Retinal pigment epithelial cell (primary cell): ENCODE measurements around the gene ITGA4.

ENCODE experiments used
- DNase-seq: peaks from one replicate; pipeline ENCODE4 v3.0.0-alpha.2; 2010; ENCODE audit warnings: low read depth
- H3K4me3 ChIP-seq: 2 replicates; pipeline ENCODE4 v1.5.1; 2011; ENCODE audit warnings: mild to moderate bottlenecking, low read length, control low read depth, moderate library complexity
- TF ChIP-seq, protein P1 (sequence below): conservative IDR thresholded peaks from 2 replicates; pipeline ENCODE4 v1.5.1; 2011; ENCODE audit warnings: low read depth, low read length, control low read depth, inconsistent platforms

ITGA4 gene

DNA sequence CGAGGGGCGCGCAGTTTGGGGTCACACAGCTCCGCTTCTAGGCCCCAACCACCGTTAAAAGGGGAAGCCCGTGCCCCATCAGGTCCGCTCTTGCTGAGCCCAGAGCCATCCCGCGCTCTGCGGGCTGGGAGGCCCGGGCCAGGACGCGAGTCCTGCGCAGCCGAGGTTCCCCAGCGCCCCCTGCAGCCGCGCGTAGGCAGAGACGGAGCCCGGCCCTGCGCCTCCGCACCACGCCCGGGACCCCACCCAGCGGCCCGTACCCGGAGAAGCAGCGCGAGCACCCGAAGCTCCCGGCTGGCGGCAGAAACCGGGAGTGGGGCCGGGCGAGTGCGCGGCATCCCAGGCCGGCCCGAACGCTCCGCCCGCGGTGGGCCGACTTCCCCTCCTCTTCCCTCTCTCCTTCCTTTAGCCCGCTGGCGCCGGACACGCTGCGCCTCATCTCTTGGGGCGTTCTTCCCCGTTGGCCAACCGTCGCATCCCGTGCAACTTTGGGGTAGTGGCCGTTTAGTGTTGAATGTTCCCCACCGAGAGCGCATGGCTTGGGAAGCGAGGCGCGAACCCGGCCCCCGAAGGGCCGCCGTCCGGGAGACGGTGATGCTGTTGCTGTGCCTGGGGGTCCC lies at the start of gene ITGA4:
TSS of gene ITGA4 (plus strand) at position 266 of the 620 bp plus-strand sequence. CDS start at position 535, 269 bp downstream.
- H3K4me3 ChIP-seq, result peak within 1 kb of the TSS; percentile 75
- DNase-seq, result no peak
- TF ChIP-seq, protein P1, sequence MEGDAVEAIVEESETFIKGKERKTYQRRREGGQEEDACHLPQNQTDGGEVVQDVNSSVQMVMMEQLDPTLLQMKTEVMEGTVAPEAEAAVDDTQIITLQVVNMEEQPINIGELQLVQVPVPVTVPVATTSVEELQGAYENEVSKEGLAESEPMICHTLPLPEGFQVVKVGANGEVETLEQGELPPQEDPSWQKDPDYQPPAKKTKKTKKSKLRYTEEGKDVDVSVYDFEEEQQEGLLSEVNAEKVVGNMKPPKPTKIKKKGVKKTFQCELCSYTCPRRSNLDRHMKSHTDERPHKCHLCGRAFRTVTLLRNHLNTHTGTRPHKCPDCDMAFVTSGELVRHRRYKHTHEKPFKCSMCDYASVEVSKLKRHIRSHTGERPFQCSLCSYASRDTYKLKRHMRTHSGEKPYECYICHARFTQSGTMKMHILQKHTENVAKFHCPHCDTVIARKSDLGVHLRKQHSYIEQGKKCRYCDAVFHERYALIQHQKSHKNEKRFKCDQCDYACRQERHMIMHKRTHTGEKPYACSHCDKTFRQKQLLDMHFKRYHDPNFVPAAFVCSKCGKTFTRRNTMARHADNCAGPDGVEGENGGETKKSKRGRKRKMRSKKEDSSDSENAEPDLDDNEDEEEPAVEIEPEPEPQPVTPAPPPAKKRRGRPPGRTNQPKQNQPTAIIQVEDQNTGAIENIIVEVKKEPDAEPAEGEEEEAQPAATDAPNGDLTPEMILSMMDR, result peak; percentile 68

DNA sequence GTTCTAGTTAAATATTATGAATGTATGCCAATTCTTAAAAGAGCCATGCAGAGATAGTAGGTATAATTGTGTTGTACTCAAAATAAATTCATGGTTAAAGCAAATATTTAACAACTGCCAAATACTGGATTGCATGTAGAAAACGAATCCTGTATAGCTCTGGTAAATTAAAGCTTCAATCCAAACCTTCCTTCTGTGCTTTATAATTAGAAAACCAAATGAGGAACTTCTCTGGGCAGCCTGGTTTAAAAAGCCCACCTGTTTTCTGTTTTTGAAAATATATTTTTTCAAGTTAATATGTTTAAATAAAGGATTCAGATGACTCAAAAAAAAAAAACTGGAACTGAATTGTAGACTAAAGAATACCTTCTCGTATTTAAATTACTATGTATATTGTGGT lies 48.3 kb upstream of the ITGA4 start:
- TF ChIP-seq, protein P1, result no peak
- no peak for DNase-seq
- no peak overlapping the region for H3K4me3 ChIP-seq

DNA sequence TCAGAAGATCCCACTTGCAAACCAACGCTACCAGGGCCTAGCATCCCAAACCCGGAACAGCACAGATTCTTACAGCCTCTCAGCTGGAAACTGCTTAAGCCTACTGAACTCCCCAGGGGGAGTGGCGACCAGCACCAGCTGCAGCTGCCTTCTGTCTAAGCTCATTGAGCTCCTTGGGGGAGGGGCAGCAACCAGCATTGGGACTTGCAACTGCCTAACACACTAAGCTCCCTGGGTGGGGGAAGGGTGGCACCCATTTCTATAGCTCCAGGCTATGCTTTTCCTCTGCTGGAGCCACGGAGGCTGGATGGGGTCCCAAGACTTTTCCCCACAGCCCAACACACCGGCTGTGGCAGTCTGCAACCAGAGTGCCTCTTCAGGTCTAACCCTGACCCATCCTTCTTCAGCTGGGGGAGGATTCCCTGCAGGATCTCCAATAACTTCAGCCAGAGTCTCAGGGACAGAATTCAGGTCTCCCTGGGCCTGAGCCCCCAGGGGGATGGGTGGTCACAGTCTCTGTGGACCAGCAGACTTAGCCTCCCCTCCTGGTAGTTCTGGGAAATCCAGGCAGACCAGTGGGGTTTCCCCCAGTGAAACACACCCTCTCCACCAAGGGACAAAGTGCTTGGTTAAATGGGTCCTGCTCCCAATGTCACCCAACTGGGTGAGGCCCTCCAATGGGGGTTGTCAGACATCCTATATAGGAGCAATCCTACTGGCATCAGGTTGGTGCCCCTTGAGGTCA lies 45.9 kb upstream of the ITGA4 start:
- H3K4me3 ChIP-seq, result no peak overlapping the region
- TF ChIP-seq, protein P1, result no peak
- DNase-seq, result peak; percentile 57

DNA sequence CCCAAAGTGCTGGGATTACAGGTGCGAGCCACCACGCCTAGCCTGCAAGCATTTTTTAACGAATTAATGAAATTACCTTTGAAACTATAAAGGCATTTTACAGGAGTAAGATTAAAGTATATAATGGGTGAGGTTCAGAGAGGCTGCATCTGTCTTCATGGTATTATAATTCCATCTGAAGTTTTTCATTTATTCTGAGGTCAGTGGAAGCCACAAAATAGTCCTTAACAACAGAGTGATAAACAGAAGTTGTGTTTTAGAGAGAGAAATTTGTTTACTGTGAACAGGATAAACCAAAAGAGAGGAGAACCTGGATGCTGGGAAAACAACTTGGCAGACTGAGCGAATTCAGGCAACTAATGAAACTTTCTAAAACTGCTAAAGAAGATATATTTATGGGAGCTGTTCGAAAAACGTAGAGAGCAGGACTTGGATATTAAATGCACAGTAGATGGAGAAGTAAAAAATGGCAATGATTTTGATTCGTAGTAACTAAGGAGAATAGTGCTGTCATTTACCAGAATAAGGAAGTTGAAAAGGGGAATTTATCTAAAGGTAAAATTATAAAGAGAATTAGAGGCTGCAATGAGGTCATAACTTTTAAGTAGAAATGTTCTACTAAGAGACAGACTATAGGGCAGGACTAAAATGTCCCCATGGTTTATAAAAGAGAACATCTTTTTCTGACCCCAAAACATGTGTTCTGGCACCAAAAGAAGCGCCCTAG lies 37.9 kb upstream of the ITGA4 start:
- H3K4me3 ChIP-seq, result no peak overlapping the region
- DNase-seq, result no peak
- TF ChIP-seq, protein P1, result no peak

DNA sequence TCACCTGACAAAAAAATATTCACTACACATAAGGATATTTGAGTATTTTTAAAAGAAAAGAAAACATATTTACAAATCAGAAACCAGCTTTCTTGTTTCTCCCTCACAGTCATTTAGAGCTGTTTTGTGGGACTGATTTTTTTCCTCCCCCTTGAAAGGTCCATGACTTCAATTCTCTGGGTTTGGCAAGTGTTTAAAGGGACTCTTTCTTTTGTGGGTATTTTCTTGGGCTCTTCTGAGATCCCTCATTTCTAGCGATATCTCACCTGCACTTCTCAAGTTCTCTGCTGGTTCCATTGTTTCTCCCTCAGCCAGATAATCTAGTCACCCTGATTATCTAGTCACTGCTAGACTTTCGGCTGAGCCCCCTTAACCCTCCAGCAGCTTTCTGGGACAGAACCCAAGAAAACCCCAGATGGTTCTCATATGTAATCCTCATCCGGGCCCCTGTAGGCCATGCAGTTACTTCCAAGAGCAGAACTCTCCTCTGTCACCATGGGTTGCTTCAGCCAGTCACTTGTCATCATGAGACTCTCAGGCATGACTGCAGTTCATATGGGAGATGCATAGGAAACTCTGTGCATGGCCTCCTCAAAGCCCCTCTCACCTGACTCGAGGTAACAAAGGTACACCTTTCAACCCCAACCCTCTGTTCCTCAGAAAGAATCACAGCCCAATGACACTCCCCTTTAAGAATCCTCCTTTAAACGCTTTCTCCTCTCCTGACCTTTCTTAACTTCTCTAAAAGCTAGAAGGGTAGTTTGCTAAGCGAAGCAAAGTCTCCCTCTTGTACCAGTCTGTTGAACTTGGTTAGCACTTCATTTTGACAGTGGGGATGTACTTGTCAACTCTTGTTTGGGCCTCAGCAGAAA lies 36.7 kb upstream of the ITGA4 start:
- no peak for DNase-seq
- no peak overlapping the region for H3K4me3 ChIP-seq
- TF ChIP-seq, protein P1, result no peak

DNA sequence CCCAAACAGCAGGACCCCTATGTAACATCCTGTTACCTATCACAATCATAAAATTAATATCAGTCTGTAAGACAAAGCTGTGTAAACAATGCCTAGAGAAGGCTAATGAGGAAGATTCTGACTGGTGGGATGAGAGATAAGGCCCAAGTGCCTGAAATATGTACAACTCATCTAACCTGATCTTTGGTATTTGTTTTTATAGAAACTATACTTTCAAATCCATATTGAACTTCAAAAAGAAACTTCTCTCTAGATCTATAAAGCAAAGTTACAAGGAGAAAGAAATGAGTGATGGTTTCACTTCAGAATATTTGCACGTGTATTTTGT lies 36.1 kb upstream of the ITGA4 start:
- DNase-seq, result no peak
- TF ChIP-seq, protein P1, result no peak

More for the DNA sequence above, 36.1 kb upstream of the ITGA4 start:
- no peak overlapping the region for H3K4me3 ChIP-seq
